H1 (cell line): Measurements from ENCODE around the gene SLC30A3. TPM values are rescaled to one million over a fixed set of nuclear protein-coding genes. Genes with fewer than 3 reads are reported as not detected.
A peak's percentile ranks its signal among the peaks of the same experiment; 100 is the strongest.

Source experiments
- CEBPB ChIP-seq: IDR thresholded peaks from 2 replicates; pipeline ENCODE4 v1.6.1; 2012; ENCODE audit warnings: low read depth, low read length
- CREB1 ChIP-seq: IDR thresholded peaks from 2 replicates; pipeline ENCODE4 v1.6.1; 2012; ENCODE audit warnings: inconsistent platforms
- GTF2F1 ChIP-seq: IDR thresholded peaks from 2 replicates; pipeline ENCODE4 v1.6.1; 2012; ENCODE audit warnings: low read depth, low read length, improper control_type of control experiment, borderline replicate concordance
- HDAC2 ChIP-seq, 2 experiments: fragments of 300-600 bp in 1 of 2; sonication (generic) in 1 of 2; IDR thresholded peaks; 2 replicates each; pipeline ENCODE4 v1.6.1; 2011 to 2012; ENCODE audit warnings: low read depth in 2 of 2, low read length in 2 of 2, mild to moderate bottlenecking in 2 of 2, moderate library complexity in 2 of 2, borderline replicate concordance in 1 of 2, inconsistent platforms in 1 of 2
- HDAC6 ChIP-seq: IDR thresholded peaks from one replicate; pipeline ENCODE4 v1.7.1; 2012; ENCODE audit warnings: low read depth, mild to moderate bottlenecking, inconsistent platforms, low read length, moderate library complexity
- KDM4A ChIP-seq: IDR thresholded peaks from one replicate; pipeline ENCODE4 v1.7.1; 2012; ENCODE audit warnings: low read depth, mild to moderate bottlenecking, moderate library complexity, low read length, inconsistent platforms; ENCODE audit not compliant: severe bottlenecking
- NANOG ChIP-seq: IDR thresholded peaks from 2 replicates; pipeline ENCODE4 v1.6.1; 2011; ENCODE audit warnings: low read length, low read depth, mild to moderate bottlenecking, inconsistent platforms; ENCODE audit not compliant: insufficient read depth, poor library complexity, severe bottlenecking
- PHF8 ChIP-seq: fragments of 200-600 bp; sonication (generic); conservative IDR thresholded peaks from 2 replicates; pipeline ENCODE4 v1.7.1; 2012; ENCODE audit warnings: low read depth, mild to moderate bottlenecking, inconsistent platforms, low read length, moderate library complexity
- RBBP5 ChIP-seq: IDR thresholded peaks from 2 replicates; pipeline ENCODE4 v1.7.1; 2012; ENCODE audit warnings: low read depth, mild to moderate bottlenecking, inconsistent platforms, low read length, moderate library complexity, borderline replicate concordance
- RXRA ChIP-seq: IDR thresholded peaks from 2 replicates; pipeline ENCODE4 v1.6.1; 2011; ENCODE audit warnings: low read depth, mild to moderate bottlenecking, low read length, moderate library complexity; ENCODE audit not compliant: insufficient read depth
- SIX5 ChIP-seq: IDR thresholded peaks from 2 replicates; pipeline ENCODE4 v1.6.1; 2011; ENCODE audit warnings: mild to moderate bottlenecking, low read depth, low read length
- SRF ChIP-seq: IDR thresholded peaks from 2 replicates; pipeline ENCODE4 v1.6.1; 2011; ENCODE audit warnings: mild to moderate bottlenecking, low read depth, low read length, moderate library complexity
- TAF1 ChIP-seq: IDR thresholded peaks from 2 replicates; pipeline ENCODE4 v1.6.1; 2011; ENCODE audit warnings: mild to moderate bottlenecking, low read depth, low read length
- TAF7 ChIP-seq: optimal IDR thresholded peaks from 2 replicates; pipeline ENCODE3; 2011; ENCODE audit warnings: low read depth, mild to moderate bottlenecking, inconsistent platforms, low read length, moderate library complexity, borderline replicate concordance
- polyA plus RNA-seq, 7 experiments: library from polyadenylated mRNA; depleted of rRNA in 3 of 7; stranded (reverse) in 5 of 7; unstranded in 2 of 7; fragments of >200 nt in 5 of 7; fragments of 200-250 nt in 2 of 7; gene quantifications; 1 replicate in 5 of 7; 2 replicates in 1 of 7; 4 replicates in 1 of 7; pipeline versions ENCODE4 v1.2.1 to v1.2.3, GENCODE V29; 2011 to 2013; ENCODE audit warnings: missing spikeins in 2 of 7, mixed read lengths in 2 of 7
- total RNA-seq: library from RNA; stranded (reverse); fragmentation: NEBNext Ultra II Directional; extraction: Animal tissue kit (Norgen Biotek cat#: 25700); gene quantifications from 2 replicates; pipeline ENCODE4 v1.2.1, GENCODE V29; 2021
- TF ChIP-seq, protein P1 (sequence below): IDR thresholded peaks from 2 replicates; pipeline ENCODE4 v1.6.1; 2011; ENCODE audit warnings: low read length, improper control_type of control experiment
- TF ChIP-seq, protein P2 (sequence below): IDR thresholded peaks from 2 replicates; pipeline ENCODE4 v1.6.1; 2012; ENCODE audit warnings: inconsistent platforms
- TF ChIP-seq, protein P3 (sequence below): IDR thresholded peaks from 2 replicates; pipeline ENCODE4 v1.6.1; 2012; ENCODE audit warnings: inconsistent platforms

SLC30A3 gene
- total and polyA plus RNA-seq, 2 of the 8 experiments (the other 6 are each of a cell fraction or from before 2014, with no cell fraction given) = 15.2 to 30.7 TPM

DNA sequence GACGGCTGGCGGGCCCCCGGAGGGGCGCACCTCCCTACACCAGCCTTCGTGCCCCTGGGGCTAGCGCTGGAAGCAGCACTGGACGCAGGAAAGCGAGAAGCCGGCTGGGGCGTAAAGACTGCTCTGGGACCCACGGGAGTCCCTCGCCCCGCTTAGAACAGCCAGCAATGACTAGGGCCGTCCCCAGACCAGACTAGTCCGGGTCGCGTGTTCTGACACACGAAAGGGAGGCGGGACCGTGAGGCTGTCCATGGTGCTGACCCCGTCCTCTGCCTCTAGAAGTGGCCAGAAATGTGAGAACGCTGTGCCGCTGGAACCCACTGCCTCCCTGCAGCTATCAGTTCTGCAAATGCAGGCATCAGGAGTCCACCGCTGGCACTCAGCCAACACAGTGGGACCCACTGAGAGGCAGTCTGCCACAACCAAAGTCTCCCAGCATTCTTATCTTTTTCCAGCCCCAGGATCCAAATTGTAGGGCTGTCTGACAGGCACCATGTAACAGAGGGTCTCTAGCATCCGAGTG, 45.6 kb upstream of the SLC30A3 start, which contains the start of gene UCN (continued):
- TF ChIP-seq TAF1 (no peak), SIX5 (no peak), PHF8 (no peak), KDM4A (no peak), CEBPB (no peak), HDAC6 (no peak), SRF (no peak), RXRA (no peak), NANOG (no peak), HDAC2 (IDR thresholded peaks at IDR 0.05; ENCODE audit: borderline replicate concordance in 1 of 2, low read depth in 2 of 2, low read length in 2 of 2) (peak; percentile 58 to 66; a peak in 2 of 4 replicates), RBBP5 (no peak), GTF2F1 (no peak), TAF7 (no peak), CREB1 (peak; percentile 82)
- TF ChIP-seq, protein P1, sequence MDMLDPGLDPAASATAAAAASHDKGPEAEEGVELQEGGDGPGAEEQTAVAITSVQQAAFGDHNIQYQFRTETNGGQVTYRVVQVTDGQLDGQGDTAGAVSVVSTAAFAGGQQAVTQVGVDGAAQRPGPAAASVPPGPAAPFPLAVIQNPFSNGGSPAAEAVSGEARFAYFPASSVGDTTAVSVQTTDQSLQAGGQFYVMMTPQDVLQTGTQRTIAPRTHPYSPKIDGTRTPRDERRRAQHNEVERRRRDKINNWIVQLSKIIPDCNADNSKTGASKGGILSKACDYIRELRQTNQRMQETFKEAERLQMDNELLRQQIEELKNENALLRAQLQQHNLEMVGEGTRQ = no peak
- TF ChIP-seq, protein P2, sequence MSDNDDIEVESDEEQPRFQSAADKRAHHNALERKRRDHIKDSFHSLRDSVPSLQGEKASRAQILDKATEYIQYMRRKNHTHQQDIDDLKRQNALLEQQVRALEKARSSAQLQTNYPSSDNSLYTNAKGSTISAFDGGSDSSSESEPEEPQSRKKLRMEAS = peak; percentile 87
- TF ChIP-seq, protein P3, sequence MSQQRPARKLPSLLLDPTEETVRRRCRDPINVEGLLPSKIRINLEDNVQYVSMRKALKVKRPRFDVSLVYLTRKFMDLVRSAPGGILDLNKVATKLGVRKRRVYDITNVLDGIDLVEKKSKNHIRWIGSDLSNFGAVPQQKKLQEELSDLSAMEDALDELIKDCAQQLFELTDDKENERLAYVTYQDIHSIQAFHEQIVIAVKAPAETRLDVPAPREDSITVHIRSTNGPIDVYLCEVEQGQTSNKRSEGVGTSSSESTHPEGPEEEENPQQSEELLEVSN = peak; percentile 58
